Non-pigmented ciliary epithelial cell (primary cell): ENCODE measurements around the gene FAT1.

Experiments used
- DNase-seq: peaks from one replicate; pipeline ENCODE4 v3.0.0-alpha.2; 2010; ENCODE audit warnings: low read depth

FAT1 gene

DNA sequence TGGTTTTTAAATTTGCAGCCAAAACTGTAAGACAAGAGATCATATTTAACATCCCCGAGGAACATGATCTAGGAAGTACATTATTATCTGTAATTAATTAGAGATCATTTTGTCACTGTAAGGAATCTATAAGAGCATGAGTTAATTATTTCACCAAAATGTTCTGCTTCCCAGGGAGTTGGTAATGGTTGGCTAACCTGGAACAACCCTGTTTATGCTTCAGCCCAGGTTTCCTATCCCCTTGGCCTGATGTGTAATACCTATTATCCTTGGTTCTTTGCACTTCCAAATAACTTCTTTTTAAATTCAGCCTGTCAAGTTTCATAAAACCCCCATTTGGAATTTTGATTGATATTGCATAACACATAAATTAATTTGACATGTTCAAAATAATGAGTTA lies 161.9 kb downstream of the FAT1 start:
- DNase-seq: no peak

DNA sequence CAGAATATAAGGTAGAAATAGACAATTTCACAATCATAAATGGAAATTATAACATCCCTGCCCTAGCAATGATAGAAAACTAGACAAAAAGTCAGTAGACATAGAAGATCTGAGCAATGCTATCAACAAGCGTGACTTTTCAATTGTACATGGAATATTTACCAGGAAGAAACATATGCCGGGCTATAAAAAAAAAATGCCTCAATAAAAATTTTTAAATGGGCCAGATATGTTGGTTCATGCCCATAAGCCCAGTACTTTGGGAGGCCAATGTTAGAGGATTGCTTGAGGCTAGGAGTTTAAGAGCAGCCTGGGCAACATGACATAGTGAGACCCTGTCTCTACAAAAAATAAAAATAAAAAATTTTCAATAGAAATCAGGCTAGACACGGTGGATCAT lies 163.0 kb downstream of the FAT1 start:
- no peak for DNase-seq

DNA sequence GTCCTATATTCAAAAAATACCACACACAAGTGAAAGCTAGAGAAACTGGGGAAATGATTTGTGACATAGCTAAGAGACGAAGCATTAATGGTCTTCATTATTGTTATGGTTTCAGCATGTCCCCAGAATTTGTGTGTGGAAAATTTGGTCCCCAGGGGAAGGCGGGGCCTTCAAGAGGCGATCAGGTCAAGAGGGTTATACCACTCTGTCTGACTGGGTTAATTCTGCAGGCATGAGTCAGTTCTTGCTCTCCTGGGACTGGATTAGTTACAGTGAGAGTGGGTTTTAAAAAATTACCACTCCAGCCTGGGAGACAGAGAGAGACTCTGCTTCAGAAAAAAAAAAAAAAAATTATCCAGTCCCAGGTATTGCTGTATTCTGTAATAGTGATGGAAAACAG lies 166.2 kb downstream of the FAT1 start:
- no peak for DNase-seq

DNA sequence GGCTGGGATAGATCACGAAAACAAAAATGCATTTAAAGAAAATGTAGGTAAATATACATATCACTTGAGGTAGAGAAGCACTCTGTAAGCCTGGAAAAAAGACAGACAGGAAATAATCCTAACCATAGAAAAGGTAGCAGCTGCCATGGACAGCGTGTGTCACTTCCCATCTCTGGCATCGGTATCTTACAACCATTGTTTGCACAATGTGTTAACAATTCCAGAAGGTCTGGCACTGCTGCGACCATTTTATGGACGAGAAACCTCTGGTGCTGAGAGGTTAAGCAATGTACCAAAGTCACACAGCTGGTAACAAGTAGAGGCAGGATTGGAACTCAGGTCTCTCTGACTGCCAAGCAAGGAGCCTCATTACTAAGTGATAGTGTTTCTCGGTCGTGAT lies 166.6 kb downstream of the FAT1 start:
- DNase-seq: no peak

DNA sequence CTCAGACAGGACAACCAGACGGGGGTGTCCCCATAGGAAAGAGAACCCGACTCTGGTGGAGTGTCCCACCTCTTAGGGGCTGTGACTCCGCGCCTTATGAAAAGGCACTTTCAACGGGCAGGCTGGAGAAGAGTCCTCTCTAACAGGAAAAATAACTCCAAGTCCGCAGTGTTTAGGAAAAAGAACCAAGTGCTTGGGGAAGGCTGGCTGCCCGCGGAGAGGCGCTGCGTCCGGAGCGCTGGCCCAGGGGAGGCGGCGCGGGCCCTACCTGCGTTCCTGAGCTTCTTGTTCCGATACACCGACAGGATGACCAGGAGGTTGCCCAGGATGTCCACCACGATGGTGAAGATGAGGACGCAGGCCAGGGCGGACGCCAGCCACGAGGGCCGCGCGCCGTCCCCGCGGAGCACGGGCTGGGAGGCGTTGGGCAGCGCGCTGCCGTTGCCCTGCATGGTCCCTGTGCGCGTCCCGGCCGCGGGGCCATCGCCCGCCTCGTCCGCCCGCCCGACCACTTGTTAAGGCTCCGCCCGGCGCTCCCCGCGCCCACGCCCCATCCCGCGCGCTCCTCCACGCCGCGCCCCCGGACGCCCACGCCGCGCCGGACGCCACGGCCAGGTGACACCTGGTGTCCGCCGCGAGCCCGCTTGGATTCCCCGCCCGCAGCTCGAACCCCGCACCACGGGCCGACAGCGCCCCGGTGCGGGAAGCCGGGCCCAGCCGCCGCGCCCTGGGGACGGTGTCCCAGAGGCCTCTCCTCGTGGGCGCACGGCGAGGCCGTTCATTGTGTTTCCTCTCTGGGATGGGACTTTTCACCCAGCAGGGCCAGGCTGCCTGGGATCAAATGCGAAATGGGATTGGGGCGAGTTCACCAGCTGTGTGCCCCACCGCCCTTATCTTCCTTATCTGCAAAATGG lies 168.5 kb downstream of the FAT1 start, which contains the start of gene MTNR1A:
MTNR1A (minus strand) TSS at position 654 of the 914 bp plus-strand sequence; CDS start at position 452, 202 bp downstream.
- DNase-seq: no peak

DNA sequence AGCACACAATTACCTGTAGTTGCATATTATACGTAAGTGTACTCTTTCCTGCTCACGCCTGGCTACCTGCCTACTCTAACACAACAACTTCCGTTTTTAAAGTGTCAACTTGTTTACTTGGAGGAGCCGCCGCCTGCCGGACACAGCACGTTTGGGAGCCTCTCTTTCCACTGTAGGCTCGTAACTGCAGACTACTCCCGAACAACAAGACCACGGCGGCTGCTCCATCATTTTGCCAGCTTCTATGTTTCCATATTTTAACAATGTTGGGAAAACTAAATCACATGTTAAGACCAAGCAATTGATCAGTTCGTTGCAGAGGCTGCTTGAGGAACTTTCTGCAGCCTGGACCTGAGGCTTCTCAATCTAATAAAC lies 169.1 kb downstream of the FAT1 start:
- DNase-seq: no peak

DNA sequence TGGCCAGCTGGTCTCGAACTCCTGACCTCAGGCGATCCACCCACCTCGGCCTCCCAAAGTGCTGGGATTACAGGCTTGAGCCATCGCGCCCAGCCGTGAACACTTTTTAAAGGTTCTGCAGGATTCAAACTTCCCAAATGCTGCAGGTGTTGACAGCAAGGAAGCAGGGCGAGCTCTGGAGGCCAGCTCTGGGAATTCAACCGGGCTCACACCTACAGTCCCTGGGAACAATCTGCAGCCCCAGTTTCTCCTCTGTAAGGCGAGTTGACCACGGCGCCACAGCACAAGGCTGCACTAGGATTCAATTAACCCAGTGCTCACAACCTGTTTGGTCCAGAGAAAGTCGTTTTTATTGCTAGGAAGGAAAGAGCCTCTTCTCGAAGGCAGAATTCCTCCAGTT lies 169.9 kb downstream of the FAT1 start:
- no peak for DNase-seq

DNA sequence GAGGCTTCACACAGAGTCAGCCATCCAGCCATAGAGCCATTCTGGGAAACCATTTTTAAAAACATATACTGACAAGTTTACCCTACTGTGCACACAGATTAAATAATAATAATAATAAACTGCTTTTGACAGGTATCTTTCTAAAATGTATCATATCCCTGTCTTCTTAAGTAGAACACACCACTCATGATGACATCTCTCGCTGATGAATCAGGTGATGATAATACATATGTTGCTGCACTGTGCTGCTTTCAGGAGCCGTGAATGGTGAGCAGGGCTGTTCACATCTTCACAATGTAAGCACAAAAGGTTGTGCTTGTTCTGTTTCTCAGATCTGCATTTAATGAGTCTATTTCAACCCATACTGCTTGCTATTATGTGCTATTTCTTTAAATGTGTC lies 171.8 kb downstream of the FAT1 start:
- no peak for DNase-seq

DNA sequence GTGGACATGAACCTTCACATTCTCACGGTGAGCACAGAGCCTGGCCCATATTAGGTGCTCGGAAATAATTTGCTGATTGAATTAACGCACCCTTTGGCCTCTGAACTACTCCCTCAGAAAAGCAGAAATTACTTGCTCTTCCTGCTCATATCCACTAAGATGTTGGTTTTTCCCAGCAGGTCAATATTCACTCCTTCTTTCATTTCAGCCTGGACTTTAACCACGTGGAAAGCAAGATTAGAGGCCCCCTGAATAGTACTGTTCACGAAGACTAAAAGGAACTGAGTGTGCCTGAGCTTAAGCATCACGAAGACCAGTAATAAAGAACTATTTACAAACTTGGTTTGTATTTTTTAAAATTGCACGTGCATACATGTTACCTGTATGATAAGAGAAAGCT lies 178.2 kb downstream of the FAT1 start:
- no peak for DNase-seq

DNA sequence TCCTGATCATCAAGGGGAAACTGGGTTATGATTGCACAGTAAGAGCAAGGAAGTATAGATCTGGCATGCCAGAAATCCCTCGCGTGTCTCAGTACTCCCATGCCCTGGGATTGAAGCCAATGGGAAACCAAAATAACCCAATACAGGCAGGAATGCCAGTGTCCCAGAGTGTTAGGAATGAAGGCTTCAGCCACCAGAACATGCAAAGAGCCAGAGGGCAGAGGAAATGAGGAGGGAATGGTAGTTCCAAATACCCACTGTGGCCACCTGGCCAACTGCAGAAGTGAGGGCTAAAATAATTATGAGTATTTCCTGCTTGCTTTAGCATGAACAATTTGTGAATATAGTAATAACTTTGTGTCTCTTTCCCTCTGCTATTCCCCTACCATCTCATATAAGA lies 180.4 kb downstream of the FAT1 start:
- DNase-seq: no peak

DNA sequence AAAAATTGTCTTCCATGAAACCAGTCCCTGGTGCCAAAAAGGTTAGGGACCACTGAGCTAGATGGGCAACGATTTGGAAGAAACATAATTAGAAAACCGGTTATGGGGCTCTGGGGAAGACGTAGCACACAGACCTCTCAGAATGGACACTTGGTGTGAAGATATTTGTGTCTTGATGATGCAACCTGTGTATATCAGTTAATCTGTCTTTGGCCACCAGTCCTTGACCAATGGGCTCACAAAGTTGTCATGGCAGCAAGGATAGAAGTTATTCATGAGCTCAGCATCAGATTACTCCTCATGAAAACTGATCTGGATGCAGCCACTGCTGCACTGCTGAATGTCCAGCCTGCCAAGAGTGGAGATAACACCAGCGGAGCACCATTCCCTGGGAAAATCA lies 181.9 kb downstream of the FAT1 start:
- no peak for DNase-seq

DNA sequence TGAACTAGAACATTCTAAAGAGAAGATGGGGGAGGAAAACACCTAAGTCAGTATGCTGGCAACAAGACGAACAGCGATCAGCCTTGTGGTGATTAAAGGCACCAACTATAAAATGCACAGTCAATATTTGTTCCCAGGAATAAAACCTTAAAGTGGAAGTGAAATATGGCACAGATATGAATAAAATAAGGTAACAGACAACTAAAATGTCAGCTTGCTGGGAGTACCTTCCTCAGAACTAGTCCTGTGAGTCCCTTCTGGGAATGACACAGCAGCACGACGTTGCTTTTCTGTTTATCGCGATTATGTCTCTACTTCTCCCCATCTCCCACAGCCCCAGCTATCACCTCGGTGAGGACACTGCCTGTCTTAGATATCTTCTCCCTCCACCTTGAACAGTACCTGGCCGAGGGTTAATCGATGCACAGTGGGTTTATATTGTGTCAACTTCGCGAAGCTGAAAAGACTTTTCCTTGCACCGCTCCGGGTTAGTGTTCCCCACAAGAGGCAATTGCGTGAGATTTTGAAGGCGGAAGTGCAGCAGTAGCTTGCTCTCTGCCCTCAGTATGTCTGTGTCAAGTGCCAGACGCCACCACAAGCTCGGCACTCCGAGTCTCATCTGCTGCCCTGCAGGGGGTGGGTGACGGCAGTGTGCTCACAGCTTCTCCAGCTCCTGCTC lies 185.7 kb downstream of the FAT1 start:
- no peak for DNase-seq
